B cell (primary cell): ENCODE data around the gene CACNA2D1. TPM values are rescaled to one million over a fixed set of nuclear protein-coding genes. Genes with fewer than 3 reads are reported as not detected.

Source experiments
- ATAC-seq: fragments of 200-7000 bp; cut with Tn5 transposase; one replicate; pipeline ENCODE4 v1.10.0; 2021; ENCODE audit warnings: low read depth, mild to moderate bottlenecking, moderate number of reproducible peaks, moderate library complexity
- CTCF ChIA-PET: fragments of 350-600 bp; sonication (Branson Sonifier 250); formaldehyde crosslinking; loops from one replicate; lab custom pipeline; 2021; ENCODE audit warnings: antibody characterized with exemption, inconsistent platforms; lab: Charles Lee
- POLR2A ChIA-PET: fragments of 350-600 bp; sonication (Branson Sonifier 250); formaldehyde crosslinking; loops from one replicate; lab custom pipeline; 2021; ENCODE audit warnings: antibody characterized with exemption; lab: Charles Lee
- DNase-seq: peaks from one replicate; pipeline ENCODE4 v3.0.0; 2013
- H2AFZ ChIP-seq: 2 replicates; pipeline ENCODE4 v1.6.1; 2012; ENCODE audit warnings: mild to moderate bottlenecking, low read depth, low read length; ENCODE audit not compliant: insufficient read depth, poor library complexity, severe bottlenecking
- H3K27ac ChIP-seq, 2 donors: 1 replicate in 1 of 2; 2 replicates in 1 of 2; pipeline ENCODE4 v1.5.1; 2012 to 2013; ENCODE audit warnings: low read length in 2 of 2, mild to moderate bottlenecking in 2 of 2, moderate library complexity in 1 of 2
- H3K27me3 ChIP-seq, 4 experiments: fragments of 200-600 bp in 1 of 4; sonication (generic) in 1 of 4; replicated peaks in 1 of 4; 1 replicate in 2 of 4; 2 replicates in 2 of 4; pipeline versions ENCODE4 v1.6.1 to v1.7.0; 2013 to 2016; ENCODE audit warnings: low read length in 3 of 4, mild to moderate bottlenecking in 2 of 4, mixed read lengths in 1 of 4, moderate library complexity in 1 of 4; ENCODE audit not compliant: insufficient read depth in 4 of 4, control insufficient read depth in 3 of 4; ENCODE audit errors: control extremely low read depth in 1 of 4
- H3K36me3 ChIP-seq, 2 experiments: replicated peaks in 1 of 2; 1 replicate in 1 of 2; 2 replicates in 1 of 2; pipeline versions ENCODE4 v1.6.1 to v1.7.1; 2013; ENCODE audit warnings: low read length in 1 of 2; ENCODE audit not compliant: insufficient read depth in 2 of 2, control insufficient read depth in 1 of 2; ENCODE audit errors: control extremely low read depth in 1 of 2, extremely low read depth in 1 of 2
- H3K4me1 ChIP-seq, 2 donors: fragments of 200-600 bp in 1 of 2; sonication (generic) in 1 of 2; 1 replicate in 1 of 2; 2 replicates in 1 of 2; pipeline versions ENCODE4 v1.5.1 to v1.6.1; 2013 to 2017; ENCODE audit warnings: low read length in 2 of 2; ENCODE audit not compliant: control insufficient read depth in 2 of 2, insufficient read depth in 2 of 2
- H3K4me2 ChIP-seq: replicated peaks from 2 replicates; pipeline ENCODE3; 2012; ENCODE audit warnings: mild to moderate bottlenecking, low read depth, low read length; ENCODE audit not compliant: poor library complexity, severe bottlenecking
- H3K4me3 ChIP-seq, 5 experiments: fragments of 200-600 bp in 1 of 5; sonication (generic) in 1 of 5; 1 replicate in 3 of 5; 2 replicates in 2 of 5; pipeline versions ENCODE4 v1.5.1 to v1.7.0; 2011 to 2016; ENCODE audit warnings: low read length in 4 of 5, mild to moderate bottlenecking in 4 of 5, low read depth in 2 of 5, control low read depth in 1 of 5, moderate library complexity in 1 of 5; ENCODE audit not compliant: insufficient read depth in 1 of 5; ENCODE audit errors: control extremely low read depth in 1 of 5, extremely low read depth in 1 of 5
- H3K79me2 ChIP-seq: fragments of 200-600 bp; sonication (generic); one replicate; pipeline ENCODE4 v1.6.0; 2016; ENCODE audit warnings: low read length; ENCODE audit not compliant: control insufficient read depth, insufficient read depth
- H3K9ac ChIP-seq: fragments of 200-600 bp; sonication (generic); 2 replicates; pipeline ENCODE4 v1.6.1; 2017; ENCODE audit warnings: mild to moderate bottlenecking, low read length, moderate library complexity
- H3K9me3 ChIP-seq, 3 donors: one replicate each; pipeline versions ENCODE4 v1.6.1 to v1.7.1; 2013; ENCODE audit warnings: low read length in 2 of 3; ENCODE audit not compliant: control insufficient read depth in 2 of 3, insufficient read depth in 1 of 3; ENCODE audit errors: control extremely low read depth in 1 of 3
- H4K20me1 ChIP-seq: 2 replicates; pipeline ENCODE4 v1.6.0; 2012; ENCODE audit warnings: mild to moderate bottlenecking, low read length; ENCODE audit not compliant: insufficient read depth, control insufficient read depth, poor library complexity, severe bottlenecking
- H3K27ac Mint-ChIP-seq: one replicate; pipeline ENCODE4 v1.8.0; 2021; ENCODE audit warnings: mixed read lengths
- H3K27me3 Mint-ChIP-seq: one replicate; pipeline ENCODE4 v1.8.0; 2021; ENCODE audit warnings: mixed read lengths
- H3K4me1 Mint-ChIP-seq: one replicate; pipeline ENCODE4 v1.8.0; 2021; ENCODE audit warnings: mixed read lengths
- H3K4me3 Mint-ChIP-seq: one replicate; pipeline ENCODE4 v1.8.0; 2021; ENCODE audit warnings: mixed read lengths
- H3K9me3 Mint-ChIP-seq: one replicate; pipeline ENCODE4 v1.8.0; 2022; ENCODE audit warnings: mixed read lengths; ENCODE audit not compliant: insufficient read depth
- EZH2 ChIP-seq: IDR thresholded peaks from 2 replicates; pipeline ENCODE4 v1.6.1; 2012; ENCODE audit warnings: borderline replicate concordance, low read depth, mild to moderate bottlenecking, moderate library complexity, low read length; ENCODE audit not compliant: insufficient read depth, poor library complexity, severe bottlenecking
- WGBS: methylation state at CpG from one replicate; pipeline ENCODE4 v1.1.5; 2013; ENCODE audit warnings: missing lambda C conversion rate; ENCODE audit not compliant: insufficient coverage; 5-methylcytosine and 5-hydroxymethylcytosine counted together
- intact Hi-C: fragments of 100-400 bp; cut with micrococcal nuclease; formaldehyde crosslinking; loops from one replicate; pipeline ENCODE4 v1.10.0; 2022
- polyA plus RNA-seq: library from polyadenylated mRNA; depleted of rRNA; stranded (reverse); fragments of >200 nt; gene quantifications from 2 replicates; pipeline ENCODE4 v1.2.3, GENCODE V29; 2012
- total RNA-seq, 2 donors: library from RNA; stranded (reverse); fragments of 120-200 nt in 1 of 2; gene quantifications; 1 replicate in 1 of 2; 2 replicates in 1 of 2; pipeline versions ENCODE4 v1.2.3 to v1.2.4, GENCODE V29; 2013 to 2022
- TF ChIP-seq, protein P1 (sequence below): fragments of 200-600 bp; IDR thresholded peaks from one replicate; pipeline ENCODE4 v1.8.0; 2022; ENCODE audit warnings: antibody characterized with exemption, mild to moderate bottlenecking

CACNA2D1 gene
- total and polyA plus RNA-seq, 2 donors (not counting 1 experiment from before 2014, with no cell fraction given), result not detected

DNA sequence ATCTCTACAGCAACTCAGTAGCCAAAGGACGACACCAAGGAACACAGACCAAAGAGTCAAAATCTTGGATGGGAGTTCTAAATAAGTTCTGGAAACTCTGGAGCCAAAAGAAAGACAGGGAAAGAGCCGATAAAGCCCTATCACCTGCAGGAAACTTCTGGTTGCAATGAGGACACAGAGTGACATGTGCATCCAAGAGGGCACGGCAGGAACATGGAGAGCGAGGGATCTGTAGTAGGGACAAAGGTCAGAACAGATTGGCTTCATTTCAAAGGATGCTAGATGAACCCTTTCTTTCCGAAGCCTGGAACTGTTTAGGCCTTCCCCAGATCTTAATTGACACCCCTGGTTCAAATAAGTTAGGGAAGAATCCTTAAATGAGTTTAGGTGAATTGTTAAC is 39.5 kb downstream of the CACNA2D1 start:
- no peak overlapping the region for H3K4me3 Mint-ChIP-seq
- POLR2A ChIA-PET, result no interaction called here

DNA sequence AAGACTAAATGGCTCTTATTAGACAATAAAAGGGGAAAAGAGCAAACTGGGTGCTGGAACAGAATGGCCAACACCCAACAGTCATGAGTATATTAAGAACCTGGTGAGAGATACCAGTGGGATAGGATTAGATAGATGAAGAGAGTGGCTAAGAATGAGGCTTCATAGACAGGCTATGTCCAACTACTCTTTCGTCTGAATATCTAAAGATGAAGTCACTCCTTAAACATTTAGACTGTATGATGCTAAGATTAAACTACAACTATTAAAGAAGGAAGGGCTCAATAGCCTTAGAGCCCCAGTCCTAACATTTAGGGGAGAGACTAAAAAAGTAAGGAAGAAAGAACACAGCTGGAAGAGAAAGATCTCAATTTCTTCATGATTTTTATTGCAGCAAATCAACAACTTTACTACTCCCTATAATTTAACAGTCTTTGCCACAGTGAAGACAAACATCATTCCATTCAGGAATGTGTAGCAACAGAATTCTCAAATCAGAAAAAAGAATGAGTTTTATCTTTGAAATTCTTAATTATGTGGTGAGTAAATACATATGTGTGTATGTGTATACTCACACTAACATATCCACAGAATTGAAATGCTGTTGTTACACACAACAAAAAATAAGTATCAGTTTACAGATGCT is 45.6 kb downstream of the CACNA2D1 start:
- Histone ChIP-seq H2AFZ (no peak overlapping the region), H3K4me3 (no peak overlapping the region), H3K79me2 (no peaks in the 10 kb centered on the region), H3K27me3 (no peaks in the 10 kb centered on the region), H3K9me3 (peaks cover 0 to 3% (median 0%) of the 10 kb centered on the region in 3 donors), H3K9ac (no peak overlapping the region), H3K4me1 (no peaks in the 10 kb centered on the region), H3K36me3 (no peaks in the 10 kb centered on the region), H4K20me1 (no peaks in the 10 kb centered on the region), H3K27ac (no peak overlapping the region), H3K4me2 (no peak overlapping the region)
- no CpG with 5 or more reads among the region's 1 CpG for WGBS
- Mint-ChIP-seq H3K9me3 (peaks cover 4% of the 10 kb centered on the region), H3K4me3 (no peak overlapping the region), H3K27ac (no peak overlapping the region), H3K4me1 (no peaks in the 10 kb centered on the region), H3K27me3 (no peaks in the 10 kb centered on the region)
- CTCF ChIA-PET, result no interaction called here
- no peak for TF ChIP-seq EZH2
- TF ChIP-seq, protein P1, sequence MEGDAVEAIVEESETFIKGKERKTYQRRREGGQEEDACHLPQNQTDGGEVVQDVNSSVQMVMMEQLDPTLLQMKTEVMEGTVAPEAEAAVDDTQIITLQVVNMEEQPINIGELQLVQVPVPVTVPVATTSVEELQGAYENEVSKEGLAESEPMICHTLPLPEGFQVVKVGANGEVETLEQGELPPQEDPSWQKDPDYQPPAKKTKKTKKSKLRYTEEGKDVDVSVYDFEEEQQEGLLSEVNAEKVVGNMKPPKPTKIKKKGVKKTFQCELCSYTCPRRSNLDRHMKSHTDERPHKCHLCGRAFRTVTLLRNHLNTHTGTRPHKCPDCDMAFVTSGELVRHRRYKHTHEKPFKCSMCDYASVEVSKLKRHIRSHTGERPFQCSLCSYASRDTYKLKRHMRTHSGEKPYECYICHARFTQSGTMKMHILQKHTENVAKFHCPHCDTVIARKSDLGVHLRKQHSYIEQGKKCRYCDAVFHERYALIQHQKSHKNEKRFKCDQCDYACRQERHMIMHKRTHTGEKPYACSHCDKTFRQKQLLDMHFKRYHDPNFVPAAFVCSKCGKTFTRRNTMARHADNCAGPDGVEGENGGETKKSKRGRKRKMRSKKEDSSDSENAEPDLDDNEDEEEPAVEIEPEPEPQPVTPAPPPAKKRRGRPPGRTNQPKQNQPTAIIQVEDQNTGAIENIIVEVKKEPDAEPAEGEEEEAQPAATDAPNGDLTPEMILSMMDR, result no peak
- DNase-seq, result no peak
- ATAC-seq, result no peak
- intact Hi-C loops, result no loop called here
- POLR2A ChIA-PET, result no interaction called here

More for the DNA sequence above, 39.5 kb downstream of the CACNA2D1 start:
- no peak for TF ChIP-seq EZH2
- TF ChIP-seq, protein P1, result no peak
- H3K79me2 ChIP-seq, result no peaks in the 10 kb centered on the region
- no peak overlapping the region for H3K4me3 ChIP-seq
- no peaks in the 10 kb centered on the region for H3K27me3 ChIP-seq
- no peak for DNase-seq
- H3K9me3 ChIP-seq, result peaks cover 0 to 2% (median 0%) of the 10 kb centered on the region in 3 donors
- no peaks in the 10 kb centered on the region for H4K20me1 ChIP-seq
- Mint-ChIP-seq H3K27ac (no peak overlapping the region), H3K4me1 (no peaks in the 10 kb centered on the region), H3K9me3 (peaks cover 4% of the 10 kb centered on the region), H3K27me3 (no peaks in the 10 kb centered on the region)
- H3K36me3 ChIP-seq, result no peaks in the 10 kb centered on the region
- no peak for ATAC-seq
- intact Hi-C loops, result no loop called here
- no peak overlapping the region for H3K4me2 ChIP-seq
- CTCF ChIA-PET, result no interaction called here
- H3K9ac ChIP-seq, result no peak overlapping the region
- H3K4me1 ChIP-seq, result no peaks in the 10 kb centered on the region
- H2AFZ ChIP-seq, result no peak overlapping the region
- 91% methylated on average over 3 of the region's 5 CpGs for WGBS
- H3K27ac ChIP-seq, result no peak overlapping the region
